HG02943 (cell line): ENCODE results near the gene P2RX5.

Experiments used
- ATAC-seq: cut with Tn5 transposase; IDR thresholded peaks from one replicate; pipeline ENCODE4 v1.9.1; 2021; ENCODE audit warnings: mild to moderate bottlenecking, low read depth, moderate library complexity; ENCODE audit not compliant: unreplicated experiment

P2RX5 gene

DNA sequence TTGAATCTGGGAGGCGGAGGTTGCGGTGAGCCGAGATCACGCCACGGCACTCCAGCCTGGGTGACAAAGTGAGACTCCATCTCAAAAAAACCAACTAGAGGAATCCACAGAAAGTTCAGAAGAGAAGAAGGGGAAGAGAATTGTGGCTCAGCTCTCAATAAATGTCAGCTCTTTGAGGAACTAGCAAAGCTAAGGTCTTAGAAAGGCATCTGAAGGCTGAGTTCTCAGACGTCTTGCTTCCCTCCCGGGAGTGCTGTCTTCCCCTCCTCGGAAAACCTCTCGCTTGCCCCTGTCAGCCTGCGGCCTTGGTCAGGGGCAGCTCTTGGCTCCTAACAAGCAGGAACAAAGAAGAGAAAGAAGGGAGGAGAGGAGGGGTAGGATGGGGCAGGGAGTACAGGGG lies 65.2 kb downstream of the P2RX5 start:
- no peak for ATAC-seq

DNA sequence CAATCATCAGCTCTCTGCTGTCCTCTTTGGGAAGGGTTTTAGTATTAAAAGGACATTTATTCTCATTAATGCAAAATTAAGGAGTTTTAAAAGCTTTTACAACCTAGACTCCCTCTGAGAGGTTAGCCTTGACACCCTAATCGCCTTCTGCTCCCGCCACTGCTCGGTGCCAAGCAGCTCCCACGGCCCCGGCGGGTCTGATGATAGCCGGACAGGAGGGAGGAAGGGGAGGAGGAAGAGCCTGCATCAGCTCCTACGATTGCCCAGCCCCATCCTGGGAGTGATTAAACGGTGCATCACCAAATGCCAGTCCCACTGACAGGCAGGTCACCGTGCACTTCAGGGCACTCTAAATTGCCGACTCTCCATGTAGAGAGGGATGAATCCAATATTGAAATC lies 68.2 kb downstream of the P2RX5 start:
- no peak for ATAC-seq

DNA sequence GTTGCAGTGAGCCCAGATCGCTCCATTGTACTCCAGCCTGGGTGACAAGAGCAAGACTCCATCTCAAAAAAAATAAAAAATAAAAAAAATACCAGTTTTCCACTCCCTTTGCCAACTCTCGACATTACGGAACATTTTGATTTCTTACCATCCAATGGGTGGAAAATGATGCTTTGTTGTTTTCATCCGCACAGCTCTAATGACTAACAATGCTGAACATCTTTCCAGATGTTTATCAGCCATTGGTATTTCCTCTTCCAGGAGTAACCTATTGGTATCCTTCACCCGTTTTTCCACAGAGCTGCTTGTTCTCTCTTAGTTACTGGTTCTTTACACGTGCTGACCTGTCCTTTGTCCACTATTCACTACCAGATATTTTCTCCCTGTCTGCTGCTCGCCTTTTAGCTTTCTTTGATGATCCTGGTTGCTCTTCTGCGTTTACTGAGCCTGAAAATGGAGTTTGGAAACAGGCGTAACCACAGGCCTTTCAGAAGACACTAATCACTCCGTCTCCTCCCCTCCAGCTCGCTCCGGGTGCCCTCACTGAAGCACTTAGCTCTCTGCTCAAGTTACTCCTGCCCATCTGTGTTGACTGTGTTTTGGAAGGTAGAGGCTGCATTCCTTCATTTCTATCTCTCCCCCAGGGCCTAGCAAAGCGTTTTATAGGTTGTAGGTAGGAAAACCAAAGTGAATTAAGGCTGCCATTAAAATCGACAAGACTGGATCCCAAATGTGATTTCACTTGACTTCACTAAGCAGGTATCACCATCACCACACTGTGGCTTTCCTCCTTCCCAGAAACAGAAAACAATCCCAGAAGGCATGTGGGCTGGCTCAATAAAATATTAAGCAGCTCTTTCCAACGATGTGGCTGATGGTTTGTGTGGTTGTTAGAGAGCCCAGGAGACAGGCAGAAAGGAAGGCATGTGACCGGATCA lies 68.9 kb downstream of the P2RX5 start:
- no peak for ATAC-seq
